Right lung (tissue), 5 donors: ENCODE data around the gene CNTRL. TPM values are rescaled to one million over a fixed set of nuclear protein-coding genes. Genes with fewer than 3 reads are reported as not detected.

Experiments
- DNase-seq, 2 donors: peaks; one replicate each; pipeline ENCODE4 v3.0.0-alpha.2; 2013
- polyA plus RNA-seq, 5 donors: library from polyadenylated mRNA; unstranded; fragments of 120-200 nt; gene quantifications; one replicate each; pipeline versions ENCODE4 v1.2.1 to v1.2.3, GENCODE V29; 2013; ENCODE audit warnings: inconsistent platforms in 1 of 5, low replicate concordance in 1 of 5; ENCODE audit not compliant: insufficient read length in 5 of 5, insufficient read depth in 1 of 5

Gene CNTRL
- polyA plus RNA-seq, 5 donors: 36.2 to 66.5 (median 59.7) TPM

DNA sequence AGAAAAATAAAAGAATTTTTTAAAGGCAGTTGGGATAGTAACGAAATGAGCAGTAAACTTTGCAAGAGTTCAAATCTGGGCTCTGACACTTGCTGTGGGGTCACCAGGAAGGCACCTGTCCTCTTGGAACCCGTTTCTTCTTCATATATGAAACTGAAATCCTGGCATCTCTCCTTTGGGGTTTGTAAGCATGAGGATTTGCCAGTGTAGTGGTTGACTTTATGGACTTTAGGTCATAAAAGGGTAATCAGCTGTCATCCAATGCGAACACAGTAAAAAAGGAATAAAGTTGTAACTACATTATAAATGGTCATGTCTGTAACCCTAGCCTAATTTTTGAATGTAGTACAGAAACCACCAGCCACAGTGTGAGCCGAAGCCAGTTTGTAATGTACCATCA is 125.6 kb downstream of the CNTRL start:
- DNase-seq: no peak

DNA sequence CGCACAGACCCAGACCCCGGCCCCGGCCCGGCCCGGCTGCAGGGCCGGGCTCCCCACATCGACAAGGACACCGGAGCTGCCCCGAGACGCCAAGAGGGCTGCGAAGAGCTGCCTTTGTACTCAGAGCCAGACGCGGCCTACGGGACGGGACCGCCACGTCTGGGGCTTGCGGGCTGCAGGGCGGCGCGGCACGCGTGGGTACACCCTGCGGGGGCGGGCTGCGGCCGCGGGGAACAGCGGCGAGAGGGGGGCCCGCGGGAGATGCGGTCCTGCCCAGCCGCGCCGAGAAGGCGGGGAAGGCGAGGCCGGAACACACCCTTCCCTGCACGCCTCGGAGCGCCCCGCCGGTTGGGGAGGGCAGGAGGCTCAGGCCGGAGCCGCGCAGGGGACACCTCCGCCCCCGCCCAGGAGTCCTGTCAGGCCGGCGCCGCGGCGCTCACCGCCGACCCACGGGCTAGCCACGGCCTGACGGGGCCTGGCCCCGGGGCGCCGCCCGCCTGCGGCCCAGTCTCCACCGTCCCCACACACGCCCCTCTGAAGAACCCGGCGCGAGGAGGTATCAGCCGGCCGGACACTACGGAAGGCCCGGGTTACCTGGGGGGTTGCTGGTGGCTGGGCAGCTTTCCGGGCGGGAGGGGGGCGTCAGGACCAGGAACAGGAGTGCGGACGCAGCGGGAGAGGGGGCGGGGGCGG is 126.4 kb downstream of the CNTRL start:
- peak; percentile 17 to 26 for DNase-seq

- peak; percentile 99 for DNase-seq
Measured at GRCh38 chr9:121201738-121202533, 127.2 kb downstream of the CNTRL start, which contains the start of gene RAB14. RAB14 (minus strand) TSS chr9:121201869; CDS start chr9:121193412, 8,457 bp downstream.

- no peak for DNase-seq
Measured at GRCh38 chr9:121204121-121204520, 129.4 kb downstream of the CNTRL start.

GRCh38 chr9:121204611-121205010 is 129.9 kb downstream of the CNTRL start:
- DNase-seq: no peak

DNA sequence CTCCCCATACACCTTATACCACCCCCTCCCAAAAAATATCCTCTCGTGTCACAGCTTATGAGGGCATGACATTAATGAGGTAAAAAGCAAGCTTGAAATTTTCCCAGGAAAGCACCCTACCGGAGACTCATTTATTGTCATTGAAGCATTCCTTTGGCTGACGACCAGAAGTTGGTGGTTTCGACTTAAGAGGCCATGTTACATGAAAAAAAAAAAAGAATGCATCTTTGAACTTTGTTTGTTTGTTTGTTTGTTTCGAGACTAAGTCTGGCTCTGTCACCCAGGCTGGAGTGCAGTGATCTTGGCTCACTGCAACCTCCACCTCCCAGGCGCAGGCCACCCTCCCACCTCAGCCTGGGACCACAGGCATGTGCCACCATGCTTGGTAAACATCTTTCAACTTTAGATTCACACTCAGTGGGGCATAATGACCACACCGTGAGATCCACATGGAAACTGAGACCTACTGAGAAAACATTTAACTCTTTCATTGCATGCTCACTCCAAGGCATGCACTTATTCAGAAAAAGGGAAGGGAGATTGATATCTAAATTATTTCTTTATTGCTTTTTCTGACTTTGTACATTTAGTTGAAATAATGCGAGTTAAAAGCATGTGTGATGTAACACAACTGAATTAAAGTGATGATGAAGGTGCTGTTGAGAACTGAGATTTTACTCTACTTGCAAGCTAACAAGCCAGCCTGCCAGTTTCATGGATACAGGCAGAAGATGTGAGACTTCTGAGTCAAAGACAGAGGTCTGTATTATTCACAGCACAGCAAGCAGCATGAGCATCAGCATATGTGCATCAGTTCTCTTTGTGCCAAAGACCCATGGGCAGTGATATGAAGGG is 132.0 kb downstream of the CNTRL start:
- DNase-seq: no peak

DNA sequence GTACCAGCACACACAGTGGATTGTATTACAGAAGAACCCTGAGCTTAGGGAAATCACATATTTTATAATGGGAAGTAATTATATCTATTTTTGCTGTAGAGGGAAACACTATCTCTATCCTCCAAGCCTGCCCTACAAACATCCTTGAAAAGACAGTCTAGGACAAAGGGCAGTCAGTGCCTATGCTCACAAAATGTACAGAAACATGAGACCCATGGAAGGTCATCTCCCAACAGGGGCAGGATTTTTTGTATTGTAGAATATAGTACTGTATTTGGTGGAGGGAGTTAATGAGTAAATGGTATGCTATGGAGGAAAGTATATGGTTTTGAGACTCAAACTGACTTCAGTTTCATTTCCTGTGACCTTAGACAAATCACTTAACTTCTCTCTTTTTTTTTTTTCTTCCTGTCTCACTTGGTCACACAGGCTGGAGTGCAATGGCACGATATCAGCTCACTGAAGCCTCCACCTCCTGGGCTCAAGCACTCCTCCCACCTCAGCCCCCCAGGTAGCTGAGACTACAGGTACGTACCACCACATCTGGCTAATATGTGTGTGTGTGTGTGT is 132.7 kb downstream of the CNTRL start:
- DNase-seq: no peak

- DNase-seq: no peak
Measured at GRCh38 chr9:121210536-121210935, 135.8 kb downstream of the CNTRL start.

- DNase-seq: peak; percentile 59 to 72
Measured at GRCh38 chr9:121213136-121213806, 138.5 kb downstream of the CNTRL start.

- DNase-seq: no peak
Measured at GRCh38 chr9:121214005-121214404, 139.2 kb downstream of the CNTRL start.

- DNase-seq: no peak
Measured at GRCh38 chr9:121216271-121216805, 141.6 kb downstream of the CNTRL start.

GRCh38 chr9:121217609-121218292 is 143.0 kb downstream of the CNTRL start:
- DNase-seq: no peak

GRCh38 chr9:121218357-121219027 is 143.7 kb downstream of the CNTRL start:
- DNase-seq: no peak

DNA sequence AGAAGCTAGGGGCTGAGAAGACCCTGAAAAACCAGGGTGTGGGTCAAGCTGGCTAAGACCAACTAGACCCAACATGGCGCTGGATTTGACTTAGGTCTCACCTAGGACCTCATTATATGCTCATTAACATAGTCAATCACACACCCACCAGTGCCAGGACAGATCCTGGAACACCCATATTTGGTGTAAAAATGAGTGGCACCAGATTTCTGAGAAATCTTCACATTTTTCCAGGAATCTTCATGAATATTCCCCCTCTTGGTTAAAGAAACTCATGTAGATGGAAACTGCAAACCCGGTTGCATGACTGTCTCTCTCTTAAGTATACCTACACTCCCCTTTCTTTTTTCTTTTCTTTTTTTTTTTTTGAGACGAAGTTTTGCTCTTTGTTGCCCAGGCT is 144.8 kb downstream of the CNTRL start:
- no peak for DNase-seq

DNA sequence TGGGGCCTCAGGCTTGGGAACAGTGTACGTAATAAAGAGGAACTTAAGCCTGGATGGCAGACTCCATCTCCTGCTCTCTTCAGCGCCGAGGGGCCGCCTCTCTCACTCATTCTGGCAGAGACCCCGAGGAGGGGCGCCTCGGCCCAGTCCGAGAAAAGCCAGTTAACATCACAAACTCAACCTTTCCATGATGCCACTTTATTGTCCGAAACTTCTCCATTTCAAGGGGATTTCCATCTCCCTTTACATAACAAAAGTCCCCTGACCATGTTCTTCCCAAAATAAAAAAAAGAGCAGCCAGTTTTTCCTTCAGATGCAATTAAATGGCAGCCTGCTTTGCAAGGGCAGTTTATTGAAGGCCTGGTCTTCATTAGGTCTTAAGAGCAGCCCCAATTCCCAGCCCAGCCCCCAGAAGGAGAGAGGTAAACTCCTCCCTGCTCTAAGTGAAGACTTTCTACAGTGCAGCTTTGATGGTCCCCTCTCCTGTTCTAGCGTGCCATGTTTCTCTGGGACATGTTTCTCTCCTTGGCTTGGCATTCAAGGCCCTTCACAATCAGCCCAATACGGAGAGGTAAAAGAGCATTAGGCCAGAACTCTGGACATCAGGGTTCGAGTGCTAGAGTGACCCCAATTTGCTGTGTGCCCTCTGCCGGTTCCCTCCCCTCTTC is 146.4 kb downstream of the CNTRL start:
- no peak for DNase-seq

DNA sequence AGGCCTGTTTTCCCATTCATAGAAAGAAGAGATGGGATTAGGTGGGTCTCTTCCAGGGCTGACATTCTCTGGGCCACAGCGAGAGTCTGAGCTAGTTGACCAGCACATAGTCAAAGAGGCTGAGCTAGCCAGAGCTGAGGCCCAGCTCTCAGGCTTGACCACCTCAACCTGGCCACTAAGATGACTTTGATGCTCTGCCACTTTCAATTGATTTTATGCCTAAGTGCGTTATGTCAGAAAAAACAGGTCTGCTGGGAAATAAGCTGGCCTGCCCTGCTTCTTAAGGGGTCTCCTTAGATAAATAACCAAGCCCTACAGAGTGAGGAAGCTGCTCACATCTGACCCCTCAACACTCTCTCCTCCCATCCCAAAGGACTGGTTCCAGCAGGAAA is 146.9 kb downstream of the CNTRL start:
- DNase-seq: no peak

DNA sequence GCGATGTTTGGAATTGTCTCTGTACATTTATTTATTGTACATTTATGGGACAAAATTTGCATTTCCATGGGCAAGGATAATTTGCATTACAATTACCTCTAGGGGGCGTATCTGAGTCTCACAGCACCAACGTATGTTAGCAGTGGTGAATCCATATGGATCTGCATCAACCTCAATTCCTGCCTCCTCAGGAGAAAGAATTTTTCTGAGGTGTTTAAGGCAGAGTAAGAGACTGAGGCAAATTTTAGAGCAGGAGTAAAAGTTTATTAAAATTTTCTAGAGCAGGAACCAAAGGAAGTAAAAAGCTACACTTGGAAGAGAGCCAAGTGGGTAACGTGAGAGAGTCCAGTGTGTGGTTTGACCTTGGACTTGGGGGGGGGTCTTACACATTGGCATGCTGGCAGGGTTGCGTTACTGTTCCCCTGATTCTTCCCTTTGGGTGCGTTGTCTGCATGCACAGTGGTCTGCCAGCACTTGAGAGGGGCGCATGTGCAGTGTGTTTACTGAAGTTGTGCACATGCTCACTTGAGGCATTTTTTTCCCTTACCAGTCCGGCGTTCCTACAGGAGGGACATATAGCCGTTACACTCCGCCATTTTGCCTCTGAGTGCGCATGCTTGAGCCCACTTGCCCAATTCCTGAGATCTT is 147.9 kb downstream of the CNTRL start:
- DNase-seq: no peak

DNA sequence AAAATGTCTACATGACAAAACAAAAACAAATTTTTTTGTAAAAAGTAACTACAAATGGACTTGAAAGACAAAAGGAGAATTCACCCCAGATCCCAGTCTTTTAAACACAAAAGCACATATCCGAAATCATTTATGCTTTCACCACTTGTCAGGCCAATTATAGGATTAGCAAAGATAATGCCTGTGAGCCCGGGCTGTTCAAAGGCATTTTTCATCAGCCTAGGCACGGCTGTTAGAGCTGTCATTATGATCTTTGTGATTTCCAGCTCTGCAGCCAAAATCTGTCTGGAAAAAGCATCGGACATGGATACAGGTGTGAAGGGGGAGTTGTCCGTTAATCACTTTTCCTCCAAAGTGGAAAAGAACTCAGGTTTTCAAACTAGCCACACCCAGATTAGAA is 150.5 kb downstream of the CNTRL start:
- DNase-seq: no peak

DNA sequence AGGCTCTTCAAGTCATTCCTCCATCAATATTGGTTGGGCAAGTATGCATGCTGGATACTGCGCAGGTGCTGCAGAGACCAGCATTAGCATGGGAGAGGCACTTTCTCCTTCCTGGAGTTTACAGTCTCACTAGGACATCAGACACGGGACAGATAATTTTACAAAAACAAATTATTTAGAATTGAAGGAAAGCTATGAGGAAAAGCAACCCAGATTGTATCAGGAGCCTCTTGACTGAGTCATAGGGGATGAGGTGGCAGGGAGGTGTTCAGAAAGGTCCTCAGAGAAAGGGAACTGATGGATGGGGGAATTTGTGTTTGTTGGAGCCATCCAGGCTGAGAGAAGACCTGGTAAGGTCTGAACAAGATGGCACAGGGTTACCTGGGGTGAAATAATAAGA is 151.4 kb downstream of the CNTRL start:
- no peak for DNase-seq
